Loucy (cell line): Measurements from ENCODE around the gene TPP2.

ENCODE experiments used
- H2AFZ ChIP-seq: fragments of 200-600 bp; sonication (generic); 2 replicates; pipeline ENCODE4 v1.6.0; 2016; ENCODE audit warnings: antibody characterized with exemption, mild to moderate bottlenecking, low read length, moderate library complexity
- H3F3A ChIP-seq: fragments of 200-600 bp; 2 replicates; pipeline ENCODE4 v1.6.0; 2016; ENCODE audit warnings: antibody characterized with exemption, low read depth, mild to moderate bottlenecking
- H3K27me3 ChIP-seq: fragments of 200-600 bp; sonication (generic); 2 replicates; pipeline ENCODE4 v1.6.1; 2014; ENCODE audit warnings: low read length, mild to moderate bottlenecking; ENCODE audit not compliant: insufficient read depth, poor library complexity, severe bottlenecking
- H3K36me3 ChIP-seq: fragments of 200-600 bp; sonication (generic); 2 replicates; pipeline ENCODE4 v1.6.1; 2016; ENCODE audit warnings: low read length; ENCODE audit not compliant: insufficient read depth
- H3K4me1 ChIP-seq: fragments of 200-600 bp; sonication (generic); 2 replicates; pipeline ENCODE4 v1.5.1; 2014; ENCODE audit warnings: low read length, mild to moderate bottlenecking; ENCODE audit not compliant: insufficient read depth, poor library complexity, severe bottlenecking
- H3K4me2 ChIP-seq: fragments of 200-600 bp; sonication (generic); 2 replicates; pipeline ENCODE4 v1.6.0; 2014; ENCODE audit warnings: antibody characterized with exemption, low read length, low read depth, mild to moderate bottlenecking; ENCODE audit not compliant: poor library complexity, severe bottlenecking
- H3K4me3 ChIP-seq: fragments of 200-600 bp; sonication (generic); 2 replicates; pipeline ENCODE4 v1.5.1; 2014; ENCODE audit warnings: low read length, mild to moderate bottlenecking, mixed read lengths; ENCODE audit not compliant: poor library complexity, severe bottlenecking
- H3K79me2 ChIP-seq: fragments of 200-600 bp; sonication (generic); 2 replicates; pipeline ENCODE4 v1.6.1; 2014; ENCODE audit warnings: low read length; ENCODE audit not compliant: insufficient read depth
- H3K9ac ChIP-seq: fragments of 200-600 bp; sonication (generic); 2 replicates; pipeline ENCODE4 v1.6.0; 2014; ENCODE audit warnings: mild to moderate bottlenecking, low read depth, low read length, moderate library complexity; ENCODE audit not compliant: poor library complexity, severe bottlenecking
- H3K9me2 ChIP-seq: fragments of 200-600 bp; sonication (generic); replicated peaks from 2 replicates; pipeline ENCODE4 v1.6.1; 2016; ENCODE audit warnings: low read depth, low read length, mixed read lengths
- H3K9me3 ChIP-seq: fragments of 200-600 bp; sonication (generic); 2 replicates; pipeline ENCODE4 v1.6.1; 2014; ENCODE audit warnings: mild to moderate bottlenecking, antibody characterized with exemption, low read length, low read depth; ENCODE audit not compliant: insufficient read depth
- H4K20me1 ChIP-seq: fragments of 200-600 bp; sonication (generic); 2 replicates; pipeline ENCODE4 v1.6.0; 2014; ENCODE audit warnings: antibody characterized with exemption, low read length, mild to moderate bottlenecking; ENCODE audit not compliant: insufficient read depth, poor library complexity, severe bottlenecking
- EZH2phosphoT487 ChIP-seq: fragments of 200-600 bp; IDR thresholded peaks from 2 replicates; pipeline ENCODE4 v1.6.1; 2018; ENCODE audit warnings: antibody characterized with exemption, mild to moderate bottlenecking, moderate library complexity, borderline replicate concordance
- TF ChIP-seq, protein P1 (sequence below): fragments of 200-600 bp; sonication (generic); conservative IDR thresholded peaks from 2 replicates; pipeline ENCODE4 v1.5.1; 2014; ENCODE audit warnings: mild to moderate bottlenecking, antibody characterized with exemption, low read length

The TPP2 gene

DNA sequence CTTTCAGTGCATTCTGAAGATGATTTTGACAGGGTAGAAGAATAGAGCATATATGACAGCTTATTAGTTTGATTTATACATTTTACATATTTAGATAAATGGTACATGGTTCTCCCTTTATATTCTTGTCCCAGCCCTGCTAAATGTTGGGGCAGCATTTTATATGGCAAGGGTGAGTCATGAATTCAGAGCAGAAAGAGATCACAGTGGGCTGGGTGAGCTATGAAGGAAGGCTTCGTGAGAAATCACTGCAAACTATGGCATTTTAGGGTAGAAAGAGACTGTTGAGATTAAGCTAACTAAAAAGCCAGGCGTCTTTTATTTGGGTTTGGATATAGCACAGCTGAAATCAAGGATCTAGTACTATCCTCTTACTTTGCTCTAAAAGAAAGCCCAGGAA is 122.0 kb downstream of the TPP2 start:
- no peaks in the 10 kb centered on the region for H3K9me2 ChIP-seq
- H4K20me1 ChIP-seq = no peaks in the 10 kb centered on the region
- no peaks in the 10 kb centered on the region for H3K9me3 ChIP-seq
- H3F3A ChIP-seq = no peaks in the 10 kb centered on the region
- no peak overlapping the region for H3K4me2 ChIP-seq
- H3K36me3 ChIP-seq = no peaks in the 10 kb centered on the region
- H3K4me1 ChIP-seq = no peaks in the 10 kb centered on the region
- no peak overlapping the region for H2AFZ ChIP-seq
- H3K9ac ChIP-seq = no peak overlapping the region
- H3K4me3 ChIP-seq = no peak overlapping the region
- no peaks in the 10 kb centered on the region for H3K79me2 ChIP-seq
- TF ChIP-seq, protein P1, sequence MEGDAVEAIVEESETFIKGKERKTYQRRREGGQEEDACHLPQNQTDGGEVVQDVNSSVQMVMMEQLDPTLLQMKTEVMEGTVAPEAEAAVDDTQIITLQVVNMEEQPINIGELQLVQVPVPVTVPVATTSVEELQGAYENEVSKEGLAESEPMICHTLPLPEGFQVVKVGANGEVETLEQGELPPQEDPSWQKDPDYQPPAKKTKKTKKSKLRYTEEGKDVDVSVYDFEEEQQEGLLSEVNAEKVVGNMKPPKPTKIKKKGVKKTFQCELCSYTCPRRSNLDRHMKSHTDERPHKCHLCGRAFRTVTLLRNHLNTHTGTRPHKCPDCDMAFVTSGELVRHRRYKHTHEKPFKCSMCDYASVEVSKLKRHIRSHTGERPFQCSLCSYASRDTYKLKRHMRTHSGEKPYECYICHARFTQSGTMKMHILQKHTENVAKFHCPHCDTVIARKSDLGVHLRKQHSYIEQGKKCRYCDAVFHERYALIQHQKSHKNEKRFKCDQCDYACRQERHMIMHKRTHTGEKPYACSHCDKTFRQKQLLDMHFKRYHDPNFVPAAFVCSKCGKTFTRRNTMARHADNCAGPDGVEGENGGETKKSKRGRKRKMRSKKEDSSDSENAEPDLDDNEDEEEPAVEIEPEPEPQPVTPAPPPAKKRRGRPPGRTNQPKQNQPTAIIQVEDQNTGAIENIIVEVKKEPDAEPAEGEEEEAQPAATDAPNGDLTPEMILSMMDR = no peak
- TF ChIP-seq EZH2phosphoT487 = no peak
- H3K27me3 ChIP-seq = no peaks in the 10 kb centered on the region

DNA sequence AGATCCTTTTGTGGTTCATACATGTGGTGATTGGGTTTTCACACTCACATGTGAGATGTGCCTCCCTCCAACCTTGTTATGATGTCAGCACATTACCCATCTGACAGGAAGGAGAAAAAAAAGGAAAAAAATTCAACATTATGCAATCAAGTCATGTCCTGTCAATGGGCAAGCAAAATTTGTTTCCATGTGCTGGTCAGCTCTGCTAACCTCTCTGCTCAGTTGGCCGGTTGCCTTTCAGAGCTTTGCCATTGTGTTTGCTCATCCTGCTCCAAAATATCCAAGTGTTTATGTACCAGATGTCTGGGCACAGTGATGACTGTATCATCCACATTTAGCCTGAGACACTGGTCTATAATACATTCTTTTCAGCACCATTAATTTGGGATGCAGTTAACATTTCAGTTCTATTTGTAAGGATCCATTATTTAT is 125.0 kb downstream of the TPP2 start:
- H3K9me2 ChIP-seq = no peaks in the 10 kb centered on the region
- TF ChIP-seq, protein P1 = no peak
- TF ChIP-seq EZH2phosphoT487 = no peak
- H3K4me1 ChIP-seq = no peaks in the 10 kb centered on the region
- H2AFZ ChIP-seq = no peak overlapping the region
- no peaks in the 10 kb centered on the region for H3K79me2 ChIP-seq
- no peak overlapping the region for H3K4me2 ChIP-seq
- no peak overlapping the region for H3K9ac ChIP-seq
- H3K9me3 ChIP-seq = no peaks in the 10 kb centered on the region
- H4K20me1 ChIP-seq = no peaks in the 10 kb centered on the region
- H3F3A ChIP-seq = no peaks in the 10 kb centered on the region
- H3K4me3 ChIP-seq = no peak overlapping the region
- H3K36me3 ChIP-seq = no peaks in the 10 kb centered on the region
- no peaks in the 10 kb centered on the region for H3K27me3 ChIP-seq

GRCh38 chr13:102724923-102725322 is 128.1 kb downstream of the TPP2 start:
- H3F3A ChIP-seq = no peaks in the 10 kb centered on the region
- H3K4me3 ChIP-seq = no peak overlapping the region
- H3K4me1 ChIP-seq = no peaks in the 10 kb centered on the region
- no peaks in the 10 kb centered on the region for H3K79me2 ChIP-seq
- 0 out of 2 replicates have a peak overlapping the region, but pooled peaks have one; percentile 70 for H2AFZ ChIP-seq
- no peaks in the 10 kb centered on the region for H3K9me2 ChIP-seq
- H4K20me1 ChIP-seq = no peaks in the 10 kb centered on the region
- H3K27me3 ChIP-seq = no peaks in the 10 kb centered on the region
- no peaks in the 10 kb centered on the region for H3K9me3 ChIP-seq
- TF ChIP-seq, protein P1 = peak; percentile 65
- TF ChIP-seq EZH2phosphoT487 = no peak
- no peaks in the 10 kb centered on the region for H3K36me3 ChIP-seq
- no peak overlapping the region for H3K4me2 ChIP-seq
- no peak overlapping the region for H3K9ac ChIP-seq
